ENCODE results near the gene MZT1.
A peak's percentile ranks its signal among the peaks of the same experiment; 100 is the strongest.

GRCh38 chr13:72727417-72728289 lies at the start of gene MZT1, which contains the start of gene BORA:
- no peak for TF ChIP-seq CTCF (IDR thresholded peaks at IDR 0.05)
- TF ChIP-seq POLR2A (IDR thresholded peaks at IDR 0.05), result peak; percentile 16 to 68
